Activated naive CD8-positive, alpha-beta T cell treated with anti-CD3 and anti-CD28 coated beads, Interleukin-2, amount 50 U/mL, for 24 hours (primary cell): ENCODE data around the gene CCDC8.

Source experiments
- ATAC-seq: fragments of 150-1000 bp; cut with Tn5 transposase; one replicate; pipeline ENCODE4 v1.10.0; 2021
- DNase-seq: peaks from one replicate; pipeline ENCODE4 v3.0.0; 2021
- H3K27ac Mint-ChIP-seq: one replicate; pipeline ENCODE4 v1.8.0; 2021; ENCODE audit warnings: mild to moderate bottlenecking, mixed read lengths
- H3K27me3 Mint-ChIP-seq: one replicate; pipeline ENCODE4 v1.8.0; 2021; ENCODE audit warnings: mixed read lengths
- H3K36me3 Mint-ChIP-seq: one replicate; pipeline ENCODE4 v1.8.0; 2021; ENCODE audit warnings: low read depth, mixed read lengths
- H3K4me1 Mint-ChIP-seq: one replicate; pipeline ENCODE4 v1.8.0; 2021; ENCODE audit warnings: mixed read lengths
- H3K4me3 Mint-ChIP-seq: one replicate; pipeline ENCODE4 v1.8.0; 2021; ENCODE audit warnings: mild to moderate bottlenecking, moderate library complexity, mixed read lengths
- H3K9me3 Mint-ChIP-seq: one replicate; pipeline ENCODE4 v1.8.0; 2021; ENCODE audit warnings: mixed read lengths

CCDC8 gene

DNA sequence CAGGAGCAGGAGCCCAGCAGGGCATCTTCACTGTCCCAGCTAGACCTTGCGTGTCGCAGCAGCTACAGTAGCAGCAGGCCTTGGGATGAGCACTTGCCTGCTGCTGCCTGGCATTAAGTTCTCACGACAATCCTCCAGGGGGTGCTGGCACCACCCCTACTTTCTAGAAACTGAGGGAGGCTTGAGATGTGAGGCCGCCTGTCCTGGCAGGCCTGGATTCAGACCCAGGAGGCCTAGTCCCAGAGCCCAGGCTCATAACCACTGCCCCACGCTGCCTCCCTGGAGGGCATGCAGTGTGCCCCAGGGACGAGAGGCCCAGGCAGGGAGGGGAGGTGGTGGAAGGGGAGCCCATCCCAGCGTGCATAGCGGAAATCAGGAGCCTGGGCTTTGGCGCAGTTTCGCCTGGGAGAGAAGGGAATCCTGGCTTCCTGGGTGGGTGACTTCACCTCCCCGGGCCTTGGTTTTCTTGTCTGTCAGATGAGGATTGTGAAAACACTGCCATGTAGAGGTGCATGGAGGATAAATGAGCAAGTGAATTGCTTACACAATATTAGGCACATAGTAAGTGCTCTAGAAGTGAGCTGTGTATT lies 40.4 kb downstream of the CCDC8 start:
- Mint-ChIP-seq H3K9me3 (no peaks in the 10 kb centered on the region), H3K4me1 (peaks cover 18% of the 10 kb centered on the region), H3K36me3 (peaks cover 22% of the 10 kb centered on the region), H3K4me3 (no peak overlapping the region), H3K27me3 (no peaks in the 10 kb centered on the region), H3K27ac (no peak overlapping the region)
- ATAC-seq (no peak), DNase-seq (no peak)

GRCh38 chr19:46371371-46371901 lies 41.9 kb downstream of the CCDC8 start:
- Mint-ChIP-seq H3K27ac (no peak overlapping the region), H3K36me3 (peaks cover 17% of the 10 kb centered on the region), H3K4me3 (no peak overlapping the region), H3K9me3 (no peaks in the 10 kb centered on the region), H3K4me1 (peaks cover 15% of the 10 kb centered on the region), H3K27me3 (no peaks in the 10 kb centered on the region)
- peak; percentile 39 for ATAC-seq
- DNase-seq, result no peak

- peaks cover 17% of the 10 kb centered on the region for H3K36me3 Mint-ChIP-seq
- DNase-seq (no peak), ATAC-seq (no peak)
- H3K4me3 Mint-ChIP-seq, result no peak overlapping the region
- H3K4me1 Mint-ChIP-seq, result peaks cover 17% of the 10 kb centered on the region
- no peaks in the 10 kb centered on the region for H3K9me3 Mint-ChIP-seq
- H3K27me3 Mint-ChIP-seq, result no peaks in the 10 kb centered on the region
- H3K27ac Mint-ChIP-seq, result no peak overlapping the region
Measured at GRCh38 chr19:46369817-46370216, 43.5 kb downstream of the CCDC8 start.

DNA sequence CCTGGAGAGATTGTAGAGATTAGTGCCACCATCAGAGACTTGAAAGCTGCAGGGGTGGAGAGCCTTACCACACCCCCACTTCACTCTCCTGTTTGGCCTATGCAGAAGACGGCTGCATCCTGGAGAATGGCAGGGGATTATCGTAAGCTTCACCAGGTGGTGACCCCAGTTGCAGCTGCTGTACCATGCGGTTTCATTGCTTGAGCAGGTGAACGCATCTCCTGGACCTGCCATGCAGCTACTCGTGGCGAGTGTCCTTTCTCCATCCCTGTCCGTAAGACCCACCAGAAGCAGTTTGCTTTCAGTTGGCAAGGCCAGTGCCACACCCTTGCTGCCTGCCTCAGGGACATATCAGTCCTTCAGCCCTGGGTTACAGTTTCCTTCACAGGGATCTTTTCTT lies 45.2 kb downstream of the CCDC8 start:
- Mint-ChIP-seq H3K27ac (no peak overlapping the region), H3K4me1 (peaks cover 22% of the 10 kb centered on the region), H3K4me3 (no peak overlapping the region), H3K36me3 (peaks cover 29% of the 10 kb centered on the region), H3K27me3 (no peaks in the 10 kb centered on the region), H3K9me3 (no peaks in the 10 kb centered on the region)
- ATAC-seq (no peak), DNase-seq (no peak)

DNA sequence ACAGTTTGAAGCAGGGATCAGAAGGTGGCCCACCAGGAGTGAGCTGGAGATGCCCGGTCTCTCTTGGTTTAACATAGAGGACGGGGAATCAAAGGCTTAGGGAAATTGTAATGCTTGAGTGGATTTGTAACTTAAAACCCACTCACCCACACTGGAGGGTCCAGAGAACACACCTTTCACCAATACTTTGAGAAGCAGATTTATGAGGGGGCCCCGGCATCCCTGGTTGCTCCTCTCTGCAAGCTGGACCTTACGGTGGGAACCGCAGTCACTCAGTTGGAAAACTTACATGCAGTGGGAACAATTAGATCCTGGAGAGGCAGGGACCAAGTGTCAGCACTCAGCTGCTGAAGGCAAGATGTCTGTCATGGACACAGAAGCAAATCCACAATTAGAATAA lies 45.9 kb downstream of the CCDC8 start:
- Mint-ChIP-seq H3K27me3 (no peaks in the 10 kb centered on the region), H3K9me3 (no peaks in the 10 kb centered on the region), H3K27ac (no peak overlapping the region), H3K36me3 (peaks cover 29% of the 10 kb centered on the region), H3K4me3 (no peak overlapping the region), H3K4me1 (peaks cover 22% of the 10 kb centered on the region)
- no peak for DNase-seq
- no peak for ATAC-seq

DNA sequence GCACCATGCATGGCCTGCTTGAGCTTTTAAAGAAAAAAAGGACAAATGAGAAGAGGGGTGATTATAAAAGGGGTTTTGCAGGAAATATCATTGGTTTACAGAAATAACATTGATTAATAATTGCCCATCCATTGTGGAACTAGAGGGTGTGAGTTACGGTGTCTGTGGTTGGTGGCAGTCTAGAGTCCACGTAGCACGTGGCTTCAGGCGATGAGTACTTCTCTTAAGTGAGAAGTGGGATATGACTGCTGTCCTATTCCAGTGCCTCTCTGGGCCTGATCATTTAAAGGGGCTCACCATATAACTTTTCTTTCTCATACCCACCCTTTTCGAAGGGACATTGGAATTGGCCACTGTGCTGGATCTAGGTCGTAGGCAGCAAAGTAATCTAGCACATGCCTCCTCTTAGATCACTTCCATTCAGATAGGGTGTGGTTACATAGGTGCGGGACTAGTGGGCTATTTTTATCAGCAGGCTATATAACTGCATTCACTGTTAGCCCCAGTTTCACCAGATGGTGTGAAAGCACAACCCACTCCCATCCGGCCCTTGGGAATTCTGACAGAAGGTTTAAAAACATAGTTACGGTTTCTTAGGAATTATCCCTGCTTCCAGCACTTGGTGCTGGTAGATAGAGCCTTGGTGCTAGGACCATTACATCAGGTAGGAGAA lies 46.6 kb downstream of the CCDC8 start:
- H3K27me3 Mint-ChIP-seq, result no peaks in the 10 kb centered on the region
- H3K9me3 Mint-ChIP-seq, result no peaks in the 10 kb centered on the region
- H3K4me3 Mint-ChIP-seq, result no peak overlapping the region
- H3K27ac Mint-ChIP-seq, result no peak overlapping the region
- ATAC-seq (no peak), DNase-seq (no peak)
- H3K36me3 Mint-ChIP-seq, result peaks cover 34% of the 10 kb centered on the region
- peaks cover 26% of the 10 kb centered on the region for H3K4me1 Mint-ChIP-seq

GRCh38 chr19:46365561-46365960 lies 47.8 kb downstream of the CCDC8 start:
- DNase-seq (no peak), ATAC-seq (no peak)
- Mint-ChIP-seq H3K4me3 (no peak overlapping the region), H3K4me1 (peaks cover 27% of the 10 kb centered on the region), H3K27me3 (no peaks in the 10 kb centered on the region), H3K27ac (no peak overlapping the region), H3K9me3 (no peaks in the 10 kb centered on the region), H3K36me3 (peaks cover 39% of the 10 kb centered on the region)

- ATAC-seq (no peak), DNase-seq (no peak)
- no peak overlapping the region for H3K4me3 Mint-ChIP-seq
- peaks cover 41% of the 10 kb centered on the region for H3K36me3 Mint-ChIP-seq
- no peak overlapping the region for H3K27ac Mint-ChIP-seq
- no peaks in the 10 kb centered on the region for H3K9me3 Mint-ChIP-seq
- no peaks in the 10 kb centered on the region for H3K27me3 Mint-ChIP-seq
- H3K4me1 Mint-ChIP-seq, result peaks cover 35% of the 10 kb centered on the region
Measured at GRCh38 chr19:46364359-46364758, 49.0 kb downstream of the CCDC8 start.

GRCh38 chr19:46361915-46362314 lies 51.4 kb downstream of the CCDC8 start:
- H3K27ac Mint-ChIP-seq, result peak overlapping the region; percentile 53

More at GRCh38 chr19:46361915-46362314, 51.4 kb downstream of the CCDC8 start:
- H3K4me1 Mint-ChIP-seq, result peaks cover 32% of the 10 kb centered on the region
- DNase-seq (no peak), ATAC-seq (no peak)
- H3K9me3 Mint-ChIP-seq, result no peaks in the 10 kb centered on the region
- peak overlapping the region; percentile 40 for H3K4me3 Mint-ChIP-seq
- no peaks in the 10 kb centered on the region for H3K27me3 Mint-ChIP-seq
- H3K36me3 Mint-ChIP-seq, result peaks cover 50% of the 10 kb centered on the region
